GM19193 (cell line): ENCODE data around the gene CLDN8.

Experiments
- POLR2A ChIP-seq: IDR thresholded peaks from 4 replicates; pipeline ENCODE4 v1.6.1; 2011; ENCODE audit not compliant: insufficient read depth, insufficient read length; ENCODE audit errors: extremely low read depth

Gene CLDN8

DNA sequence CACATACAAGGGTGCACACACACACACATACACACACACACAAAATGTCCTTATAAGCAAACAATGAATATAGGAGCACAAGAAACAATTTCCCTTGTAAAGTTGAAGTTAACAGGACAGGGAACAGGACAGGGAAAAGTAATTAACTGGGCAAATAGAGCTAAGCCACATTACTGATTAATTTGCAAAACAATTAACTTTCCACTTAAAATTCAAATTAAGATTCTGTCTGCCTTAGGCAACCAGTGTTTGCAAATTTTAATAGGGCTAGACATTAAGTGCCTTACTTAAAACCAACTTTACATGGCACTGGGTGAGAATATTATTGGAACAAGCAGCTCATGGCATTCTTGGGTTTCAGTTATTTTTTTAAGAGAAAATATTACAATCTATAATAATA is 6.8 kb upstream of the CLDN8 start:
- no peak for TF ChIP-seq POLR2A

GRCh38 chr21:30211071-30211470 is 4.8 kb downstream of the CLDN8 start:
- TF ChIP-seq POLR2A = no peak

DNA sequence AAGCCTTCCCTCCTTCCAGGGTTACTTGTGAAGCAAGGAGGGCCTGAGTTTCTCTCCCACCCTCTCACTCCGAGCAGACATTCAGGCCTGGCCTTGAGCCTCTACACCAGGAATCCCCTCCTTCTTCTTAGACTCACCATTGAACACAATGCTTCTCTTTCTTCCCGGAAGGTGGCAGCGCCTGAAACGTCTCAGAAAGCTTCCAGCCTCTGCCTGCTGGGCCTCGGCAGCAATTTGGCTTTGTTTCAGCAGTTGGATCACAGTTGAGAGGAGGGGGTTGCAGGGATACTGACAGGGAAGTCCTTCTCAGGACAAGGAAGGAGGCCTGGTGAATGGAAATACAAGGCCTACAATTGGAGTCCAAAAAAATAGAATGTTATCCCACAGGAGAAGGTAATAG is 6.3 kb downstream of the CLDN8 start:
- no peak for TF ChIP-seq POLR2A

- TF ChIP-seq POLR2A = no peak
These were observed 8.7 kb downstream of the CLDN8 start for GRCh38 chr21:30207252-30207579.

DNA sequence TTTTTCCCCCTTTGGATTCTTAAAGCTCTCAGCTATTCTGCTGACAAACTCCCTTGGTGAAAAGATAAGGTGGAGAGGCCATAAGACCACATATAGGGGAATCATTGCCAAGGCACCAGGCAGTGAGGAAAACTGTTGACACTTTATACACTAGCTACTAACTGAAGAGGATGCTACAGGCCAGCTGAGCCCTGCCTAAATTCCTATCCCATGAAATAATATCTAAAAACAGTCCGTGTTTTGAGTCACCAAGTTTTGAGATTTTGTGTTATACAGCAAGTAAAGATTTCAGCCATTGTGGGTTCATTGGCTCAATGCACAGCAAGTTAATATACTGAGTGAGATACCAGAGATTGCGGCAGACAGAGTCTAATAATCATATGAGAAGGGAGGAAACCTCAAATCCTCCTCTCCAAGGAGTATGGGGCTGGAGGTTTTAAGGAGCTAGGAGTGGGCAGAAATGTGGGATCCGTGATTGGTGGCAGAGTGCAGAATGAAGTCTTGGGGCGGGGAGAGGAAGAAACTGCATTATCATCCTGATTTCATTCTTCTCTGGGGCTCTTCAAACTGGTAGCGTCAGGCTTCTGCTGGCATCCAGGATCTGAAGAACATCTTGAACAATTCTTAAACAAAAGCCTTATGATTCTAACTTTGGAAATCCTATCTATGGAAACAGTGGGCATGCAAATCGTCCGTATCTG is 9.2 kb downstream of the CLDN8 start:
- TF ChIP-seq POLR2A = no peak

GRCh38 chr21:30200000-30200399 is 15.9 kb downstream of the CLDN8 start:
- TF ChIP-seq POLR2A = no peak

GRCh38 chr21:30194701-30195299 is 21.1 kb downstream of the CLDN8 start:
- TF ChIP-seq POLR2A = no peak

GRCh38 chr21:30193201-30193600 is 22.7 kb downstream of the CLDN8 start:
- TF ChIP-seq POLR2A = no peak

- TF ChIP-seq POLR2A = no peak
These were observed 25.3 kb downstream of the CLDN8 start for GRCh38 chr21:30190554-30190953.

GRCh38 chr21:30189773-30190172 is 26.1 kb downstream of the CLDN8 start:
- TF ChIP-seq POLR2A = no peak

- no peak for TF ChIP-seq POLR2A
These were observed 29.7 kb downstream of the CLDN8 start for GRCh38 chr21:30186242-30186641.

DNA sequence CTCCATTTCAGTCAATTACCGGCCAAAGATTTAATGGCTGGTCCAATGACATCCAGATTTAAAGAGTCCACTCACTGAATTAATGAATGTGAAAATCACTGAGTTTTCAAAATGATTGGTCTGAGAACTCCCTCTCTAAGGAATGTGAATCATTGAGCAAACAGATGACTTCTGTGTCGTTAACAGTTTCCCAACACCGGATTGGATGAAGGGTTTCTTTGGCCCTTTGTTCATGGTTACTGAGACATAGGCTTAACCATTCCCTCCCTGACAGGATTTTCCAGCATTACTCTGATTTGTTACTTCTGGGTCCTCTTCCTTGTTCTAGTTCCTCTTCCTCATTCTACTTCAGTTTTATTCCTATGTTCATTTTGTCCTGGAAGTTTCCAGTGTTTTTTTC is 47.8 kb downstream of the CLDN8 start:
- TF ChIP-seq POLR2A = no peak

DNA sequence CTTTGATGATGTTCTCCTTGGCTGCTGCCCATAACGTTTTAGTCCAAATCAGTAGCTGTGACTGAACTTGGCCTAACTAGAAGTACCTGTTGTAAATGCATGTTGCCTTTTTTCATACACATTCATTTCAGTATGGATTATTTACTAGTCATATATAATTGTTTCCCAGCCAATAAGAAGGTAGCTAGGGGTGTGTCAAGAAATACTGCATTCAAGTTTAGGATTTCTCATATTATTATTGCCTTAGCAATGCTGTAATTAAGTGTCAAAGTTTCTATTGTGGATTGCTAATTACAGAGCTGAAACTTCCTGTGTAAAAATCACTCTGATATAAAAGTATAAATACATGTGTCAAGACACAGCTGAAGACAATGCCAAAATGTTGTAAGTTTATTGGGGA is 49.2 kb downstream of the CLDN8 start, which contains the start of gene CLDN17:
Gene CLDN17 (minus strand): TSS at position 101 of the 400 bp plus-strand sequence. CDS start 188 bp downstream, outside the sequence.
- TF ChIP-seq POLR2A = no peak

DNA sequence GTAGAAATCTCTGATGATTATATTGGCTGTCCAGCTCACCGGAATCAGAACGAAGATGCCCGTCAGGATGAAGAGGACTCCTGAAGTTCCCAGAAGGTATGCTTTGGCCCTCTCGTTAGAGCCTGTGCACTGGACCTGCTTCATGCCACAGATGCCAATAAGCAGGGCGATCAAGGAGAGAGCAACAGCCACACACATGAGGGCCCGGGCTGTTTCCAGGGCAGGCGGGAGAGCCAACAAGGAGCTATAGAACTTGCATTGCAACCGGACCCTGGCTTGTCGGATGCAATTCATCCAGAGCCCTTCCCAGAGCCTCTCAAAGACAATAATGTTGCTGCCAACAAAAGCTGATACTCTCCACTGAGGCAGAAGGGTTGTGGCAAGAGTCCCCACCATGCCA is 49.7 kb downstream of the CLDN8 start:
- TF ChIP-seq POLR2A = no peak

GRCh38 chr21:30164796-30165195 is 51.1 kb downstream of the CLDN8 start:
- TF ChIP-seq POLR2A = no peak
